HCT116 (cell line): ENCODE measurements around the gene TMEM123. TPM values are rescaled to one million over a fixed set of nuclear protein-coding genes. Genes with fewer than 3 reads are reported as not detected.

Experiments used
- ATAC-seq: fragments of 200-7000 bp; cut with Tn5 transposase; 2 replicates; pipeline ENCODE4 v1.9.1; 2020; ENCODE audit warnings: mild to moderate bottlenecking, moderate library complexity
- BruUV-seq: library from RNA; stranded (reverse); fragments of 400-500 nt; replicated peaks from 2 replicates; lab custom pipeline; 2021; lab: Mats Ljungman, UMichigan
- CTCF ChIA-PET: fragments of 300-600 bp; sonication (Branson Sonifier 250); formaldehyde crosslinking; loops from one replicate; lab custom pipeline; 2021; ENCODE audit warnings: antibody characterized with exemption; lab: Charles Lee
- POLR2A ChIA-PET: fragments of 300-600, 350-600 bp; sonication (Branson Sonifier 250); formaldehyde crosslinking; loops from one replicate; lab custom pipeline; 2021; ENCODE audit warnings: antibody characterized with exemption; lab: Charles Lee
- RAD21 ChIA-PET, 2 experiments: fragments of 300-600 bp; sonication (Branson Sonifier 250); formaldehyde crosslinking; loops; one replicate each; lab custom pipeline; 2023; ENCODE audit warnings: low total read pairs in 2 of 2; ENCODE audit not compliant: uncharacterized antibody in 2 of 2, unreplicated experiment in 2 of 2, low non-redundant PET in 1 of 2; lab: Charles Lee
- DNase-seq: peaks from one replicate; pipeline ENCODE4 v3.0.0-alpha.2; 2010; ENCODE audit warnings: low read depth, low spot score
- H2AFZ ChIP-seq: fragments of 200-600 bp; shearing (Covaris generic), sonication (generic); 2 replicates; pipeline ENCODE4 v1.6.1; 2017; ENCODE audit warnings: low read depth, mixed run types, mixed read lengths, antibody characterized with exemption, low read length; ENCODE audit not compliant: poor library complexity, severe bottlenecking
- H3K27ac ChIP-seq: 2 replicates; pipeline ENCODE4 v1.5.1; 2012; ENCODE audit warnings: low read depth, low read length
- H3K27me3 ChIP-seq: fragments of 200-600 bp; sonication (generic); 2 replicates; pipeline ENCODE4 v1.6.1; 2016; ENCODE audit warnings: mixed run types, low read length, mixed read lengths; ENCODE audit not compliant: insufficient read depth
- H3K36me3 ChIP-seq, 2 experiments: fragments of 200-500 bp in 1 of 2; fragments of 200-600 bp in 1 of 2; sonication (Bioruptor generic) in 1 of 2; sonication (generic) in 1 of 2; 2 replicates each; pipeline versions ENCODE4 v1.5.1 to v1.6.1; 2014 to 2016; ENCODE audit warnings: low read length in 2 of 2, inconsistent platforms in 1 of 2, mixed read lengths in 1 of 2, mixed run types in 1 of 2; ENCODE audit not compliant: insufficient read depth in 2 of 2, control insufficient read depth in 1 of 2
- H3K4me1 ChIP-seq, 2 experiments: fragments of 200-600 bp in 1 of 2; sonication (generic) in 1 of 2; 2 replicates each; pipeline versions ENCODE4 v1.5.1 to v1.6.1; 2012 to 2017; ENCODE audit warnings: low read length in 2 of 2, inconsistent platforms in 1 of 2, mild to moderate bottlenecking in 1 of 2, mixed read lengths in 1 of 2, mixed run types in 1 of 2, moderate library complexity in 1 of 2; ENCODE audit not compliant: insufficient read depth in 2 of 2, control insufficient read depth in 1 of 2
- H3K4me2 ChIP-seq: fragments of 200-600 bp; sonication (generic); 2 replicates; pipeline ENCODE4 v1.6.1; 2017; ENCODE audit warnings: mixed run types, low read length, mixed read lengths
- H3K4me3 ChIP-seq, 2 experiments: fragments of 200-600 bp in 1 of 2; sonication (generic) in 1 of 2; replicated peaks in 1 of 2; 2 replicates each; pipeline ENCODE4 v1.5.1; 2011 to 2016; ENCODE audit warnings: low read length in 2 of 2, control low read depth in 1 of 2, low read depth in 1 of 2, mild to moderate bottlenecking in 1 of 2, mixed read lengths in 1 of 2, mixed run types in 1 of 2
- H3K79me2 ChIP-seq: fragments of 200-600 bp; sonication (generic); 2 replicates; pipeline ENCODE4 v1.6.1; 2017; ENCODE audit warnings: mild to moderate bottlenecking, mixed run types, low read length, moderate library complexity, mixed read lengths; ENCODE audit not compliant: insufficient read depth
- H3K9ac ChIP-seq: fragments of 200-600 bp; sonication (generic); 2 replicates; pipeline ENCODE4 v1.6.1; 2016; ENCODE audit warnings: low read length, mixed read lengths
- H3K9me2 ChIP-seq: fragments of 200-600 bp; sonication (generic), shearing (Covaris generic); 2 replicates; pipeline ENCODE4 v1.6.1; 2017; ENCODE audit warnings: mixed run types, mild to moderate bottlenecking, moderate library complexity; ENCODE audit not compliant: insufficient read depth
- H3K9me3 ChIP-seq, 2 experiments: fragments of 200-500 bp in 1 of 2; fragments of 200-600 bp in 1 of 2; sonication (Bioruptor generic) in 1 of 2; sonication (generic) in 1 of 2; 2 replicates each; pipeline ENCODE4 v1.6.1; 2014 to 2017; ENCODE audit warnings: low read length in 2 of 2, mixed read lengths in 2 of 2, inconsistent platforms in 1 of 2, low read depth in 1 of 2, mild to moderate bottlenecking in 1 of 2, mixed run types in 1 of 2, moderate library complexity in 1 of 2; ENCODE audit not compliant: control insufficient read depth in 1 of 2, insufficient read depth in 1 of 2
- H4K20me1 ChIP-seq: fragments of 200-600 bp; sonication (generic), shearing (Covaris generic); 2 replicates; pipeline ENCODE4 v1.6.1; 2017; ENCODE audit warnings: mixed run types, mild to moderate bottlenecking, moderate library complexity; ENCODE audit not compliant: insufficient read depth
- EGR1 ChIP-seq: IDR thresholded peaks from 2 replicates; pipeline ENCODE4 v1.6.1; 2012; ENCODE audit warnings: low read depth
- EZH2phosphoT487 ChIP-seq: fragments of 200-600 bp; IDR thresholded peaks from 2 replicates; pipeline ENCODE4 v1.6.1; 2018; ENCODE audit warnings: antibody characterized with exemption, borderline replicate concordance
- FOSL1 ChIP-seq: IDR thresholded peaks from 2 replicates; pipeline ENCODE4 v1.6.1; 2012; ENCODE audit warnings: low read depth
- MAX ChIP-seq: IDR thresholded peaks from 2 replicates; pipeline ENCODE4 v1.6.1; 2012
- POLR2A ChIP-seq: IDR thresholded peaks from 2 replicates; pipeline ENCODE4 v1.7.0; 2011; ENCODE audit warnings: borderline replicate concordance; ENCODE audit not compliant: insufficient read depth, insufficient read length; ENCODE audit errors: extremely low read depth
- POLR2AphosphoS5 ChIP-seq: IDR thresholded peaks from 2 replicates; pipeline ENCODE4 v1.6.1; 2011; ENCODE audit warnings: mild to moderate bottlenecking, low read depth, low read length, moderate library complexity
- RAD21 ChIP-seq: IDR thresholded peaks from 2 replicates; pipeline ENCODE4 v1.6.1; 2012; ENCODE audit warnings: low read depth, mild to moderate bottlenecking
- REST ChIP-seq: IDR thresholded peaks from 2 replicates; pipeline ENCODE4 v1.6.1; 2012; ENCODE audit warnings: low read depth
- SP1 ChIP-seq: IDR thresholded peaks from 2 replicates; pipeline ENCODE4 v1.6.1; 2012; ENCODE audit warnings: low read depth
- SRF ChIP-seq: IDR thresholded peaks from 2 replicates; pipeline ENCODE4 v1.6.1; 2012; ENCODE audit warnings: low read depth
- ZBTB33 ChIP-seq: IDR thresholded peaks from 2 replicates; pipeline ENCODE4 v1.6.1; 2011; ENCODE audit warnings: mild to moderate bottlenecking, low read length, moderate library complexity; ENCODE audit not compliant: insufficient replicate concordance; ENCODE audit errors: extremely low read depth
- intact Hi-C: fragments of 100-400 bp; cut with micrococcal nuclease; formaldehyde crosslinking; loops from 2 replicates; pipeline ENCODE4 v1.10.0; 2022
- total RNA-seq: library from RNA; stranded (reverse); gene quantifications from one replicate; pipeline ENCODE4 v1.2.1, GENCODE V29; 2021; ENCODE audit not compliant: unreplicated experiment

The TMEM123 gene
- total RNA-seq, 1 experiment from 2014 or later = 217 TPM

GRCh38 chr11:102377891-102378290 is 74.7 kb downstream of the TMEM123 start (continued):
- TF ChIP-seq REST (no peak), EGR1 (no peak), SRF (no peak), POLR2AphosphoS5 (no peak)
- TF ChIP-seq, all 23 proteins: peak for 0

- ChIA-PET POLR2A (no interaction called here), RAD21 (no interaction called here), CTCF (no interaction called here)
- H3K9me2 ChIP-seq = no peaks in the 10 kb centered on the region
- no peaks in the 10 kb centered on the region for H3K9me3 ChIP-seq
- no peak for DNase-seq
- H3K36me3 ChIP-seq = peaks cover 17 to 22% of the 10 kb centered on the region in 2 experiments
- no peak overlapping the region for H3K9ac ChIP-seq
- H2AFZ ChIP-seq = no peak overlapping the region
- no peak for TF ChIP-seq RAD21
- no peak for TF ChIP-seq MAX
- TF ChIP-seq EZH2phosphoT487 = no peak
- no peak for TF ChIP-seq POLR2A
- TF ChIP-seq ZBTB33 = no peak
- TF ChIP-seq EGR1 = no peak
- TF ChIP-seq FOSL1 = no peak
- no peak for TF ChIP-seq SRF
- TF ChIP-seq REST = no peak
- no peak for TF ChIP-seq SP1
- no peaks in the 10 kb centered on the region for H3K27me3 ChIP-seq
- peaks cover 18% of the 10 kb centered on the region for H3K79me2 ChIP-seq
- intact Hi-C loops = no loop called here
- no peaks in the 10 kb centered on the region for H4K20me1 ChIP-seq
- H3K4me2 ChIP-seq = no peak overlapping the region
- BruUV-seq = no TSS peak
- no peak for ATAC-seq
- no peaks in the 10 kb centered on the region for H3K4me1 ChIP-seq
- no peak overlapping the region for H3K4me3 ChIP-seq
- no peak overlapping the region for H3K27ac ChIP-seq
Measured at GRCh38 chr11:102375720-102376399, 76.7 kb downstream of the TMEM123 start.
